RPMI7951 (cell line): ENCODE results near the gene PATE1. TPM values are rescaled to one million over a fixed set of nuclear protein-coding genes. Genes with fewer than 3 reads are reported as not detected.
"Not testable (repeated sequence)": the region's sequence is repeated elsewhere in the genome, so short reads cannot be mapped to it uniquely, and the experiment has no call there.

Source experiments
- DNase-seq: peaks from one replicate; pipeline ENCODE4 v3.0.0-alpha.2; 2012; ENCODE audit warnings: low read depth
- total RNA-seq: library from RNA; depleted of rRNA; stranded (reverse); fragments of >200 nt; shearing (Covaris generic); gene quantifications from 2 replicates; pipeline ENCODE4 v1.2.3, GENCODE V29; 2014; rRNA removed

The PATE1 gene, protein sequence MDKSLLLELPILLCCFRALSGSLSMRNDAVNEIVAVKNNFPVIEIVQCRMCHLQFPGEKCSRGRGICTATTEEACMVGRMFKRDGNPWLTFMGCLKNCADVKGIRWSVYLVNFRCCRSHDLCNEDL
- total RNA-seq, result not detected in 2 replicates

DNA sequence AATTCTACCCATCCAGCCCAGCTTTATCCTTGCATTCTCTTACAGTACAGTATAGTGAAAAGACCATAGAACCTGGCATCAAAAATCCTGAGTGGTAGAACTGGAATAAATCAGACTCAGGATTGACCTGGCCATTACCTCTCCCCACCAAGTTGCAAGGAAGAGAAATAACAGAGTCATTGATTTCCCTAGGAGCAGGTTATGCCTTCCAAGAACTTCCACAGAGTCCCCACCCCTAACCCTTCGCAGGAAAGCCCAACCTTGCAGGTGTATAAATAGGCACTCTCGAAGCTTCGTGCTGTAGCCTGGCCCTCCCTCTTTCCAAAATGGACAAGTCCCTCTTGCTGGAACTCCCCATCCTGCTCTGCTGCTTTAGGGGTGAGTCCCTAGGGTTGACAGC lies at the start of gene PATE1:
TSS of gene PATE1 (plus strand) at position 301 of the 400 bp plus-strand sequence. CDS start at position 327, 26 bp downstream.
- DNase-seq, result no peak

DNA sequence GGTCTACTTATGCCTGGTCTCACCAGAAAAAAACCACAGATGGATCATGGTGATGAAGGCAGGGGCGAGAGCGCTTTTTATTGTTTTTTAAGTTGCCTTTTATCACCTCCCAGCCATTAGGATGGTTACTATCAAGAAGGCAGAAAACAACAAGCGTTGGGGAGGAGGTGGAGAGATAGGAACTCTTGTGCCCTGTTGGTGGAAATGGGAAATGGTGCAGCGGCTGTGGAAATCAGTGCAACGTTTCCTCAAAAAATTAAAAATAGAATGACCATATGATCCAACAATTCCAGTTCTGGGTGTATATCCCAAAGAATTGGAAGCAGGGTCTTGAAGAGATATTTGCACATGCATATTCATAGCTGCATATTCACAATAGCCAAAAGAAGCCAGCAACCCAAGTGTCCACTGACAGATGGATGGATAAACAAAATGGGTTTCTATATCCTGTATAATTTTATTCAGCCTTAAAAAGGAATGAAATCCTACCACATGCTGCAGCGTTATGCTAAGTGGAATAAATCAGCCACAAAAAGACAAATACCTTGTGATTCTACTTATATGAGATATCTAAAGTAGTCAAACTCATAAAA lies 45.0 kb upstream of the PATE1 start:
- DNase-seq, result no peak

DNA sequence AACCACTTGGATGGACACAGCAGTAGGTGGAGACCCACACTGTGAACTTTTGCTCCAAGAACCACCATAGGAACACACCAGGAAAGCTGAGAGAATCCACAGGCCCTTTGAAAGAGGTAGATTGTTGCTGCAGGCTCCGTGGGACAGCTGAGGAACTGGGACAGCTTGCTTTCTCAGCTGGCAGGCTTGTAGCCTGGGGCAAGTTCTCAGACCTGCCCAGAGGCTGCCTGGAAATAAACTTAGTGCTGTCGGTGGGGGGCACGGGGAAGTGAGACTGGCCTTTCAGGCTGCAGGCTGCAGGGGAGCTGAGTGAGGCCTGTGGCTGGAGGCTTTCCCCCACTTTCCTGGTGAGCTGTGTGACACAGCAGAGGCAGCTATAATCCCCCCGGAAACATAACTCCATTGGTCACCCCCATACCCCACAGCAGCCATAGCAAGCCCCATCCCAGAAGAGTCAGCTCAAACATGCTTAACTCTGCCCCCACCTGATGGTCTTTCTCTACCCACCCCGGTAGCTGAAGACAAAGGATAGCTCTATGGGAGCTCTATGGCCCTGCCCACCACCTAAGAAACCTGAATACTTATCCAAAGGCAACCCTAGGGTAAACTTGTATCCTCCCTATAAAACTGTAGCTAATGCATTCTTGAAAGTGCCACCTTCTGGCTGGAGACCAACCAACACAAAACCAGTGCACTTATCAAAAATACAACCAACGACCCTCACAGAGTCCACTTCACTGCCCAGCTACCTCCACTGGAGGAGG lies 44.0 kb upstream of the PATE1 start:
- DNase-seq, result no peak

- DNase-seq, result not testable (repeated sequence)
Measured at GRCh38 chr11:125704686-125705085, 41.4 kb upstream of the PATE1 start.

GRCh38 chr11:125720781-125721180 lies 25.3 kb upstream of the PATE1 start:
- peak; percentile 85 for DNase-seq

GRCh38 chr11:125724125-125724524 lies 22.0 kb upstream of the PATE1 start:
- DNase-seq, result peak; percentile 36

GRCh38 chr11:125728969-125729368 lies 17.1 kb upstream of the PATE1 start:
- DNase-seq, result no peak

- DNase-seq, result no peak
Measured at GRCh38 chr11:125740617-125741016, 5.5 kb upstream of the PATE1 start.

DNA sequence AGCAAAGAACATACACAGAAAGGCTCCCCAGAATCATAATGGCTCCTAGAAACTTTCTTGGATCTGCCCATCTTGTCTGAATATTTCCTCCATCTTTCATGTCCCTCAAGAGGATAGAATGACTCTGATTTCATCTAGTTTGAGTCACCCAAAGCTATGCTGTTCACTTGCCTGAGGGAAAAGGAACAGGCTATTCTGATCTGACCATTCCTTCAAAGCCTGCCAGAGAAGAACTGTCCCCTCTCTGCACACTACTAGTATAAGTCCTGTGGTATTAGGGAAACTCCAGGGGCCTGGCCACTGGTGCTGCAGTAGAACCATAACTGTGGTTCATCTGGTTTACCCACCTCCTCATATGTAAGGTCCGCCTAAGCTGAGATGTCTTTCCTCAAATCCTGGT lies 2.4 kb upstream of the PATE1 start:
- peak; percentile 48 for DNase-seq

DNA sequence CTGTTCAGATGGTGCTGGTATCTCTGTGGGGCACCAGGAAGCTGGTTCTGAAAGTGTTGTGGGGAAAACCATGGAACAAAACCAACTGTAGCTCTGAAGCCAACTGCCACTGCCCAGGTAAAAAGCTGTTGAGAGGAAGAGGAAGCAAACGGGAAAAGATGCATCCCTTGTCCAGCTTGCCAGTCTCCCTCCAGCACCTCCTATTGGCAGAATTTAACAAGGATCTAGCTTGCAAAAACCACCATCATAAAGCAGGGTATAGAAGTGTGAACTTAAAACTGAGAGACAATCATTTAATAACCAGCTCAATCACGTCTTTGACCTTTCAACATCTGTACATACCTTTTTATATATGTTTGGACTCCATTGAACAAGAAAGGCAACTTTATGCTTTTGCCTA lies 4.5 kb downstream of the PATE1 start:
- no peak for DNase-seq

DNA sequence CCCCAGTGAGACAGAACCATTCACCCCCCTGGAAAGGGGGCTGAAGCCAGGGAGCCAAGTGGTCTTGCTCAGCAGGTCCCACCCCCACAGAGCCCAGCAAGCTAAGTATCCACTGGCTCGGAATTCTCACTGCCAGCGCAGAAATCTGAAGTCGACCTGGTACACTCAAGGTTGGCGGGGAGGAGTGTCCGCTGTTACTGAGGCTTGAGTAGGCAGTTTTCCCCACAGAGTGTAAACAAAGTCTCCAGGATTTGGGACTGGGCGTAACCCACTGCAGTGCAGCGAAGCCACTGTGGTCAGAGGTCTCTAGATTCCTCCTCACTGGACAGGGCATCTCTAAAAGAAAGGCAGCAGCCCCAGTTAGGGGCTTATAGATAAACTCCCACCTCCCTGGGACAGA lies 10.0 kb downstream of the PATE1 start:
- DNase-seq, result no peak

DNA sequence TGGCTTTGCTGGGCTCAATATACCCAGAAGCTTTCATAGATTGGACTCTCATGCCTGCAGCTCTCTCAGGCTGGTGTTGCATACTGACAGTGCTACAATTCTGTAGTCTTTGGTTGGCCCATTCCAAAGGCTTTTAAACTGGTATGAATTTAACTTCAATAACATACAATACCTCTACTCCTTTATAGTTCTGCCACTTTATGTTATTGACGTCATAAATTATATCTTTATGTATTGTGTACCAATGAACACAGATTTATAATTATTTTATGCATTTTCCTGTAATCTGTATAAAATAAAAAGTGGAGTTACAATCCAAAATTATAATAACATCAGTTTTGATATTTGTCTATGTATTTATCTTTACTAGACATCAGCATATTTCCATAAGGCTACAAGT lies 16.4 kb downstream of the PATE1 start:
- no peak for DNase-seq

DNA sequence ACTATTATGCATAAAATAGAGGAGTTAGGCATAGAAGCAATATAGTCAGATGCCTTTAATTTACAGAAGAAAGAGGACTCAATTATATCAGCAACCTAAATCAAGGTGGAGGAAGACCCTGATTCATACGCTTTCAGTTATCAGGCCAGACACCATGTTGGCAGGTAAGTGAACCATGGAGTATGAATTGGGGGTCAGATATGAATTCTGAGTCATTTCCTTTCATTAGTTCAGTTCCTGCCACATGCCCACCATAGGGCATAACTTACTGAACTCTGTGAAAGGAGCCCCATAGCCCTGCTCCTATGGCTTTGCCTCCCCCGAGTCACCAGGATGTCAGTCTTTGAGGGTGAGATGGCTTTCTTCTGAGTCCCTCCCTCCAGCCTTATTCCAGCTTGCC lies 17.4 kb downstream of the PATE1 start:
- DNase-seq, result no peak

DNA sequence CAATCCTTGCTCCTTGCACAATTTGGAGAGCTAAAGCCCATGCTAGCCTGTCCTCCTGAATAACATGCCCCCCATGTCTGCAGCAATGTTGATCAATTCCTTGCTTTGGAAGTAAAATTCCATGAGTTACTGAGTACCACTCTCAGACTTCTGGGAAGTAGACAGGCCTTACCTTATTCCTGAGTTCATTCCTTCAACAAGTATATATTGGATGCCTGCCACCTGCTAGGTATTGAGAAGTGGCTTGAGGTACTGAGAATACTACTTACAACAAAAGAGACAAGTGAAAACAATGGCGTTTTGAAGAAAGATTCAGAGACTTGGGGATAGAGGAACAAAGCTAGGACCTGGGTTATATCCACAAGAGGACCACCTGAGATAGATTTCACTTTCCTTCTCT lies 20.2 kb downstream of the PATE1 start:
- no peak for DNase-seq

DNA sequence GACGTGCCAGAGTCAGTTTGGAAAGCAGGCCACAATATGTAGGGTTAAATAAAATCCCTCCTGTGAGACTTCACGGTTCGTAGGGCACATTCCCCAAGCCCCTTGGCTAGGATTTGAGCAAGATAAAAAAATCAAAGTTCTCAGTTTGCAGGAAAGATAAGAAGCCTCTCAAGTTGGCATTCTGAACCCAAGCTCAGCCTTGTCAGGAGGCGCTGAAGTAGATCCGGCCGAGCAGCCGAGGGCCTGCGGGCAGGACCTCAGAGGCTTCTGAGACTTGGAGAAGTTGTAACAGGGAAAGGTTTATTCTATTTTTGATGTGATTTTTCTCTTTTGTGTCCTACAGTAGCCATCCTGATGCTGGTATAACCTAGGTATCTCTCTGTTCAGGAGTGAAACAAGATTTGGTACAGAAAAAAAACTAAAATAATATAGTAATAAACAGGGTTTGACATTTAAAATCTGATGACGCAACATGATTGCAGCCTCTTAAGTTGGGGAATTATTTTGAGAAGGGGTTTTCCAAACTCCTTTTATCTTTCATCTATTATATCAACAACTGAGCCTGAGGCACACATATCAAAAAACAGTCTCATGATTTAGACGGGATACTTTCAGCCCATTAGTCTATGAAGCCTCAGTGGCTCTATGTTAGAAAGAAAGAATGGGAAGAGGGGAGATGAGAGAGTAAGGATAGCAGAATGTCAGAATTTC lies 22.4 kb downstream of the PATE1 start:
- DNase-seq, result no peak

- no peak for DNase-seq
Measured at GRCh38 chr11:125770583-125770982, 24.5 kb downstream of the PATE1 start.

DNA sequence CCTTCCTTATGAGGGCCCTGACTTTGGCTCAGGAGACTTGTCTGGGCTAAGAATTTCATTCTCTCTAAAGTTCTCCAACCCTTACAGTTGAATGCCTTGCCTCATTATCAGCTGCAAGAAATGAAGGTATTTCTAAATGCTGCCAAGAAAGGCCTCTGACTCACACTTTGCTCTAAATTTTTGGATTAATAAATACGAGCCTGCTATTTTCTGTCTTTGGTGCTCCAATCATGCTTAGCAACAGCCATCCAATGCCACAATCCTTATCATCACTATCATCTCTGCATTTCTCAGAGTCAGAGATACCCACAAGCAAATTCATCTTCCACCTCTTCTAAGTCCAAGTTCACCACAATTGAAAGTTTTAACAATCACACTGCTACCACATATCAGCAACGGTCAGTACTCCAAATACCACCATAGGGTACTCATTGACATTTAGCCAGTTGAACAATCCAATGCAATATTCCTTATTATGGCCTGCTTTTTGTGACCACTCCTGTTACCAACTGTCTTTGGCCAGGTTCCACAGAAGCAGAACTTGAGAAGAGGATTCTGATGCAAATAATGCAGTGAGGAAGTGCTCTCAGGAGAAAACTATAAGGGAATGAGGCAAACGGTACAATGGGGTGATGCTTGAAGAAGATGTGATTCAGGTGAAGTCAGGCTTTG lies 26.9 kb downstream of the PATE1 start:
- peak; percentile 86 for DNase-seq

- DNase-seq, result peak; percentile 21
Measured at GRCh38 chr11:125773516-125773915, 27.4 kb downstream of the PATE1 start.

DNA sequence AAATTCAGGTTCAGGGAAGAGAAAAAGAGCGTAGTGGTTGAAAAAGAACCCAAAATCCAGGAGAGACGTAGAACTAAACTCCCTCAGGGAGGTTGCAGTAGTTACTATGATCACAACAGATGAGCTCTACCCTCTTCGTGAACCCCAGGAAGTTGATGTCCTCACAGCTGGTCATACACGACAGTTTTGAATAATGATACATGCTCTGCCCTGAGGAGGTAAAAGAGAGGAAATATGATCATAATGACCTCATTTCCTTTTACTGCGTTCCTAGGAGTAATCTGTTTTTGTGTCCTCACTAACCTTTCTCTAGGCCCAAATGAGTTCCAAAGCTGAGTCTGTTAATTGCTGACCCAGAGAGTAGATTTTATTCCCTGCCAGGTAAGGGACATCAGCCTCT lies 31.2 kb downstream of the PATE1 start:
- DNase-seq, result peak; percentile 79

- DNase-seq, result no peak
Measured at GRCh38 chr11:125778728-125779127, 32.6 kb downstream of the PATE1 start, which contains the start of gene PATE2. PATE2 (minus strand) TSS chr11:125778828; CDS start chr11:125778773, 55 bp downstream.

GRCh38 chr11:125784678-125785077 lies 38.6 kb downstream of the PATE1 start:
- no peak for DNase-seq

GRCh38 chr11:125787827-125788226 lies 41.7 kb downstream of the PATE1 start, which contains the start of gene PATE3:
PATE3 (plus strand) TSS chr11:125788127; CDS start chr11:125788152, 25 bp downstream.
- DNase-seq, result no peak
